ENCODE results near the gene PRKCH. TPM values are rescaled to one million over a fixed set of nuclear protein-coding genes. Genes with fewer than 3 reads are reported as not detected.

PRKCH gene
- total RNA-seq, 2 donors from 2014 or later = 18.2 to 82.4 TPM

DNA sequence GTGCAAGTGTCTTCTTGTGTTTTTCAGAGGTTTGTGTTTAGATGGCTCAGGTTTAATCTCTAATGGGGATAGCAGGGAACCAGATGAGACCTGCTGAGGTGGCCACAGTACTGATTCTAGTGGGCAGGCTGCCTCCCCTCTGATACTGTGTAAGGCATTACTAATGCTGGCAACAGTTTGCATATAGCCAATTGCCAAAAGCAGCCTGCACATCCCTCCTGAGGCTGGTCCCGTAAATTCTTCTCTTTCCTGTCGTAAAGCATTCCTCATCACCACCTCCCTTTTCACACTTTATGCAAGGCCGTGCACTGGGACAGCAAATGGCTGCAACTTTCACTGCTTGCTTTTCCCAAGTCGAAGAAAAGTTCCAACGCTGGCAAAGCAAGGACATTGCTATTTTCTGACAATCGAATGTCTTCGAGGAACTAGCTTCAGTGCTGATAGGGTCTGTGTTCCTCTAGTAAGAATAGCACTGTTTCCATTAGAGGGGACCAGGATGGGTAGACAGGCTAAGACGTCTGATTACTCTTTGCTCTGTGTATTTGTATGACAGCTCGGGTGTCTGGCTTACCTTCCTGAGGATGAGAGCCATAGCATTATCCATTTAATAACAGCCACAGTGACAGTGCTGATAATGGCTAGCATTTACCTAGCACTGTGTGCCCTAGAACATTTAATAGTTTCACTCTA, 195.7 kb downstream of the PRKCH start:
- ATAC-seq = peak; percentile 30
- 40 to 49% methylated on average over 9 of the region's 9 CpGs for WGBS, 2 donors
- peak overlapping the region; percentile 66 to 78 (median 71) for H3K27ac ChIP-seq

GRCh38 chr14:61517911-61518384, 196.6 kb downstream of the PRKCH start:
- Histone ChIP-seq H3K4me1 (peaks cover 68% of the 10 kb centered on the region), H3K9me3 (no peaks in the 10 kb centered on the region), H3K36me3 (replicated peaks in 1 of 2; ENCODE audit: insufficient read depth in 1 of 2, low read depth in 2 of 2) (no peaks in the 10 kb centered on the region), H3K27me3 (no peaks in the 10 kb centered on the region), H3K4me3 (no peak overlapping the region), H3K27ac (peak overlapping the region; percentile 66 to 78 (median 71))
- ATAC-seq = peak; percentile 77
- intact Hi-C loops (cut with DNase I) = no loop called here
- peak; percentile 57 to 75 (median 64) for DNase-seq
- WGBS, 2 donors = 19 to 21% methylated on average over 6 of the region's 6 CpGs
- TF ChIP-seq CTCF (IDR thresholded peaks at IDR 0.05) (no peak), POLR2A (IDR thresholded peaks at IDR 0.05) (no peak)

More for the DNA sequence above, 195.7 kb downstream of the PRKCH start:
- Histone ChIP-seq H3K36me3 (replicated peaks in 1 of 2; ENCODE audit: insufficient read depth in 1 of 2, low read depth in 2 of 2) (no peaks in the 10 kb centered on the region), H3K27me3 (no peaks in the 10 kb centered on the region), H3K9me3 (no peaks in the 10 kb centered on the region), H3K4me1 (peaks cover 67% of the 10 kb centered on the region), H3K4me3 (no peak overlapping the region)
- intact Hi-C loops (cut with DNase I) = no loop called here
- DNase-seq = peak in 2 of 4 donors; percentile 20 to 28
- no peak for TF ChIP-seq CTCF (IDR thresholded peaks at IDR 0.05)

DNA sequence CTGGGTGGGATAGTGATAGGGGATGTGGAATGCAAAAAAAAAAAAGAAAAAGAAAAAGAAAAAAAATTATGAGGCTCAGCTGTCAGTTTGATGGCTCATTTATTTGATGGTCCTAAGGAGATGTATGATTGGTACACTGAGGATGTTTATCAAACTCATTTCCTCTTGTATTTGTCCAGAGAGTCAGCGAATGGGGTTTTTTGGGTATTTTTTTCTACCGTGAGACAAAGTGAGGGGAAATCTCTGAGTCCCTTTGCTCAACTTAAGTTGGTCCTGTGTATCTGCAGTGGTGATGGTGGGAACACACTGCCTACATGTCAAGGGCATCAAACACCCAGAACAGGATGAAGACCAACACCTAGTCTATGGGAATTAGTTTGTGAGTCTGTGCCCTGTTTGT, 197.0 kb downstream of the PRKCH start:
- H3K4me1 ChIP-seq = peaks cover 72% of the 10 kb centered on the region
- intact Hi-C loops (cut with DNase I) = no loop called here
- TF ChIP-seq CTCF (IDR thresholded peaks at IDR 0.05) (no peak), POLR2A (IDR thresholded peaks at IDR 0.05) (no peak)
- no peak for DNase-seq
- no peaks in the 10 kb centered on the region for H3K9me3 ChIP-seq
- WGBS, 2 donors = 51 to 54% methylated on average over 2 of the region's 2 CpGs
- H3K36me3 ChIP-seq (replicated peaks in 1 of 2; ENCODE audit: insufficient read depth in 1 of 2, low read depth in 2 of 2) = no peaks in the 10 kb centered on the region
- ATAC-seq = no peak
- no peak overlapping the region for H3K4me3 ChIP-seq
- peak overlapping the region in 3 of 4 donors; percentile 68 to 78 (median 74) for H3K27ac ChIP-seq
- no peaks in the 10 kb centered on the region for H3K27me3 ChIP-seq

- no peak overlapping the region for H3K4me3 ChIP-seq
- H3K4me1 ChIP-seq = peaks cover 74% of the 10 kb centered on the region
- no peaks in the 10 kb centered on the region for H3K36me3 ChIP-seq (replicated peaks in 1 of 2; ENCODE audit: insufficient read depth in 1 of 2, low read depth in 2 of 2)
- no peak overlapping the region for H3K27ac ChIP-seq
- no peak for TF ChIP-seq POLR2A (IDR thresholded peaks at IDR 0.05)
- TF ChIP-seq CTCF (IDR thresholded peaks at IDR 0.05) = no peak
- H3K9me3 ChIP-seq = no peaks in the 10 kb centered on the region
- no peak for ATAC-seq
- no peaks in the 10 kb centered on the region for H3K27me3 ChIP-seq
- intact Hi-C loops (cut with DNase I) = no loop called here
- WGBS, 2 donors = 90 to 93% methylated on average over 6 of the region's 6 CpGs
- DNase-seq = no peak
Measured at GRCh38 chr14:61519106-61519505, 197.7 kb downstream of the PRKCH start.

DNA sequence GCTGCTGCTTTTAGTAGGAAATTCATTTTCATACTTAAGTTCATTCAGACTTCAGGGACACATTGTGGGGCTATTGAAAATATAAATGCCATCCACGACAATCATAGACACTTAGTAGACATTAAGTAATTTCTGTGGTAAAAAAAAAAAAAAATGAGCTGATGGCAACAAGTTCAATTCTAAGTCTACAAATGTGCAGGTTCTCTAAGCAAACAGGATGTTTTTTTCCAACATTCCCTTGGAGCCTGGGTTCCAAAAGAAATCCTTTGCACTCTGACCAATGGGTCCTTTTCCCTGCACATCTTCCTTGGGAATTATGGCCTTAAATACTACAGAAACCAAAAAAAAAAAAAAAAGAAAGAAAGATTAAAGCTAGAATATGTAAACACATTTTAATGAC, 198.4 kb downstream of the PRKCH start:
- ATAC-seq (no peak), DNase-seq (no peak)
- TF ChIP-seq CTCF (IDR thresholded peaks at IDR 0.05) = no peak
- TF ChIP-seq POLR2A (IDR thresholded peaks at IDR 0.05) = no peak
- no peak overlapping the region for H3K27ac ChIP-seq
- no peaks in the 10 kb centered on the region for H3K9me3 ChIP-seq
- intact Hi-C loops (cut with DNase I) = no loop called here
- H3K4me3 ChIP-seq = no peak overlapping the region
- H3K36me3 ChIP-seq (replicated peaks in 1 of 2; ENCODE audit: insufficient read depth in 1 of 2, low read depth in 2 of 2) = no peaks in the 10 kb centered on the region
- H3K4me1 ChIP-seq = peaks cover 74% of the 10 kb centered on the region
- WGBS, 2 donors = 96 to 100% methylated on average over 1 of the region's 1 CpG
- H3K27me3 ChIP-seq = no peaks in the 10 kb centered on the region

Data from body of pancreas (tissue), 4 donors.